GM08714 (cell line): ENCODE data around the gene ESRP2.

Experiments used
- H3K4me3 ChIP-seq: fragments of 200-500 bp; sonication (Bioruptor generic); 2 replicates; pipeline ENCODE4 v1.5.1; 2014; ENCODE audit warnings: mild to moderate bottlenecking, low read length, inconsistent platforms
- ZNF274 ChIP-seq: IDR thresholded peaks from 2 replicates; pipeline ENCODE4 v1.6.1; 2012; ENCODE audit warnings: mild to moderate bottlenecking, low read depth, low read length

The ESRP2 gene

DNA sequence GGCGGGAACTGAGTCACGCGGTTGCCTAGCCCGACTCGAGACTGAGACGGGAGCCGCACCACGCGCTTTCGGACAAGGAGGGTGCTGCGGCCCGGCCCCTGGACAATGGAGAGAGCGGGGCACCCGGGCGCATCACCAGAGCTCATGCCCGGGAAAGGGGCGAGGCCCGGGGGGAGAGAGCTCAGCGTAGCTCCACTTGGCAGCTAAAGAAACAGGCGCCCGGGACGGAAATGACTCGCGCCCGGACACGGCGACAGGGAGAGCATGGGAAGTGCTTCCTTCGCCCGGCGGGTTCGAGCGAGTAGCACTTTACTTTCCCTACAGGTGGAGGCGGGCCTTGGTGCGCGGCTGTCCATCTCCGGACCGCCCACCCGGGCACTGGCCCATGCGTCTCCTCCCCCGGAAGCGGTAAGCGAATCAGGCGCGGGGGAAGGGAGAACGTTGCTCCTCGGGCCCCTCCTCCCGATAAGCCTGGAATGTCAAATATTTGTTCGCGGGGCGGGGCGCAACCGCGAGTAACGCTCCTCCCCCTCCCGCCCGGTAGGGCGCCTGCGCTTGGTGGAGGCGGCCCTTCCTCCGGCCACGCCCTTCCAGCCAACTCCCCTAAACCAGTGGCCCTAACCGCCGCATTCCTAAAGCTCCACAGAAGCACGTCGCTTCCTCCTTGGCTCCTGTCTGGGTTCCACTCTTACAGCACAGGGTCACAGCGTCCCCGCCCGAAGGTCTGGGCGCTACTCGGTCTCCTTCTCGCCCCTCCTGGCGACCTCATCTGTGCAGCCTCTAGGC is 1.5 kb upstream of the ESRP2 start:
- peak overlapping the region; percentile 62; the same call in 1 of the 2 replicates for H3K4me3 ChIP-seq
- no peak for TF ChIP-seq ZNF274

DNA sequence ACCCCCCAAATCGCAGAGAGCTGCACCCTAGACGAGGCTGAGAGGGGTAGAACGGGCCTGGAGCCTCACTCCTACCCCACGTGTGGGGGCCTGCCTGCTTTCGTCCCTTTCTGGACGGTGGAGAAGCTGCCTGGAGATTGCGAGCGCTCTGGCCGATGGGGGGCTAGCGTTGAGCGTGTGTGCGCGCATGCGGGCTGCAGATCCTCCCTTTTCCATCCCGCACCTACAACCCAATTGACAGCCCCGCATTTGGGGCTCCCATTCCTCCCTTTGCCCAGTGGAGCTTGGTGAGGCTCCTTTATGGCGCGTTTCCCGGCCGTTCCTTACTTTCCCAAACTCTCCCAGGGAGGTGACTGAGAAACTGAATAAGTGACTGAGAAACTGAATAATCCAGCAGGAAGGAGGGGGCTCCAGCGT is 907 bp upstream of the ESRP2 start:
- no peak for TF ChIP-seq ZNF274
- H3K4me3 ChIP-seq: peak overlapping the region; percentile 50; the same call in 1 of the 2 replicates

DNA sequence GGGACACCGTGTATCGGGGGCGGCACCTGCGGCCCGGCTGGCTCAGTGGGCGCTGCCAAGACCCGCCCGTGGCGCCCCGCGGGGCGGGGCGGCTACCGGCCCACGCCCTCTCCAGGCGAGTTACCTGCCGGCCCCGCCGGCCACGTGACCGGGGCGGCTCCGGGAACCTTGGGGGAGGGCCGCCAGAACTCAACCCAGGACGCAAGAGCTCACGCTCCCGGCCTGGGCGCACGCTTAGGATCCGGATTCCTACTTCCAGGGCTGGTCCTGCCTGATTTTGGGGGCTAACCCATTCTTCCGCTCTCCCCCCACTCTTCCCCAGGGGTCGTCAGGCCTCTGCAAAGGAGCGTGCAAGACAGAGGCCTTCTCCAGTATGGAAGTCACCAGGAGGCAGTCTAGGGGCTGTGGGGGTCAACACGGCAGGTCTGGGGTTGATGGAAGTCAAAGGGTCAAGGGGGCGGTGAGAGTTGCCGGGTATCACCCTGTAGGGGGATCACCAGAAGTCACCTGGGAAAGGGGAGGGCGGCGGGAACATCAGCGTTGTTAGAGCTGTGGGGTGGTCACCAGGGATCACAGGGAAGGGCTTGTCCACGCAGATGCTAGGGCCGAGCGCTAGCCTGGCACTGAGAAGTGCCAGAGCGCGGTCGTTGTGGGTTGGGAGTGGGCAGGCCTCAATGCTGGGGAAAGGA is 354 bp upstream of the ESRP2 start:
- no peak for TF ChIP-seq ZNF274
- peak overlapping the region; percentile 35; the same call in 1 of the 2 replicates for H3K4me3 ChIP-seq

DNA sequence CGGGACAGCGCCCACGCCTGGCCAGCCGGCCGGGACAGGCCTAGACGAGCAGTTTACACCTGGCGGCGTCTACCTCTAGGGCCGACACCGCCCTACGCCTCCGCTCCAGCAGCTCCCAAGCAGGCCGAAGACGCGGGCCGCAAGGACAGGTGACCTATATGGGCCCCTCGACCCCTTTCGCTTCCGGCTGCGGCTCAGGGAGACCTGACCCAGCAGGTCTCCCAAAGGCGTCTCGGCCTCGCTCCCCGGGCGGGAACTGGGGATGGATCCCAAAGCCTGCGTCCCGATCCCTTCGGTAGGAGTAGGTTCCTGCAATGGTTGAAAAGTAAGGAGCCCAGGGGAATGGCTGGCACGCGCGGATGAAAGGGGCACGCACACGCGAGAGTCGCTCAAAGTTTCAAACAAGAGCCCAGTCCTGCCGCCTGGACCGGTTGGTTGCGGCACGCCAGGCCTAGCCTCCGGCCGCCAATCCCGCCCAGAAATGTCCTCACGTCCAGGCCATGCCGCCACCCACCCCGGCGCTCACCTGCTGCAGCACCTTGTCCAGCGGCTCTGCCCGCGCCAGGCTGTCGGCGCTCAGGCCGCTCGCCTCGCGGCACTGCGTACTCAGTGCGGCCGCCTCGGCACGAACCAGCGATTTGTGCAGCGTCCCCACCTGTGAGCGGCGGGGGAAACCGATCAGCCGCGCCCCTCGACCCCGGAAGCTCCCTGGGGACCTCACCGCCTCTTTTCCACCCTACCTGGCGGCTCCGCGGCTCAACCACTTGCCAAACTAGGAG is 630 bp downstream of the ESRP2 start:
- no peak for TF ChIP-seq ZNF274
- H3K4me3 ChIP-seq: no peak overlapping the region

DNA sequence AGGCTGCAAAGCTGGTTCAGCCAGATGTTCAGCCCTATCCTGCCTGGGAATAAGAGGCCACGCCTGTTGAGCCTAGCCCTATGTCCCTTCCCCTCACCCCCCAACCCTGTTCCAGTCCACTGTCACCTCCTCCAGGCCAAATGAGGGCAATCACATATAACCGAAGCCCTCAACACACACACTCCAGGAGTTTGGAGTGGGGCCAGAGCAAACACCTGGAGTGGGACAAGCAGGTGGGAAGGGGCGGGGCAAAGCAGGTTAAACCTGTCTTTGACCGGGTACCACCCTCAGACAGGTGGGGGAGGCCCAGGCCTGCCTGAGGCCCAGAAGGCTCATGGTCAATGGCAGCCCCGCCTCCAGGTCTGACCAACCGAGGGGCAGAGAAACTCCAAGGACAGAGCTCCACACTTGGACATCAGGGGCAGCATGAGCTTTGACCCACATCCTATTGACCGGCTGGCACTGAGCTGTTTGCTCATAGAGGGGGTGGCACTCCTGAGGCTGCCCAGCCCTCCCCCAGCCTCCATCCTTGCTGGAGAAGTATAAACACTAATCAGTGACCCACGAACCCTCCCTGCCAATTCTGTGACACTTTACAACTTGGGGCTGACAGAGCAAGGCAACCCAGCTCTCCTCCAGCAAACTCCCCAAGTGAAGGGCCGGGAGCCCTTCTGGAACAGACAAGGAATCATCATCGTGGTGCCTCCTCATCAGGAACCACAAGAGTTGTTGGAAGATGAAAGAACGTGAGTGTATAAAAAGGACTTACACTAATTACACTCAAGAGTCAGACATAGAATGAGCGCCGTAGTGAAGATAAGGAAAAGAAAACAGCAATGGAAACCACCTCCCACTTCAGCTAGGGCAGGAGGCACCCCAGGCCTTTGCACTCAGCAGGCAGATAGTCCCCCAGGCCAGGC is 1.5 kb downstream of the ESRP2 start:
- no peak for TF ChIP-seq ZNF274
- H3K4me3 ChIP-seq: no peak overlapping the region

DNA sequence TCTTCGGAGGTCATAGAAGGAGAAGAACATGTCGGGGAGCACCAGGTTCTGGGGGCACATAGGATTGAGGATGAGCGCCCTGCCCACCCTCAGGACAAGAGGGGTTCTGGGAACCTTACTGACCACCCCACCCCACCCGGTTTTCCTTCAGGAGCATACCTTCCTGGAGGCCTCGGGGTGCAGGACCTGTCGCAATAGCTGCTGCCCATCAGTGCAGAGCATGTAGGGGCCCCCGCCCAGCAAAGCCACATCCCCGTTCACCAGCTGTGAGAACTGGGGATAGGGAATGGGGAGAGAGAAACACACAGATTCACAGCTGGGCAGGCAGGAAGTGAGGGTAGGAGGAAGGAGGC is 2.1 kb downstream of the ESRP2 start:
- no peak overlapping the region for H3K4me3 ChIP-seq
- TF ChIP-seq ZNF274: no peak

DNA sequence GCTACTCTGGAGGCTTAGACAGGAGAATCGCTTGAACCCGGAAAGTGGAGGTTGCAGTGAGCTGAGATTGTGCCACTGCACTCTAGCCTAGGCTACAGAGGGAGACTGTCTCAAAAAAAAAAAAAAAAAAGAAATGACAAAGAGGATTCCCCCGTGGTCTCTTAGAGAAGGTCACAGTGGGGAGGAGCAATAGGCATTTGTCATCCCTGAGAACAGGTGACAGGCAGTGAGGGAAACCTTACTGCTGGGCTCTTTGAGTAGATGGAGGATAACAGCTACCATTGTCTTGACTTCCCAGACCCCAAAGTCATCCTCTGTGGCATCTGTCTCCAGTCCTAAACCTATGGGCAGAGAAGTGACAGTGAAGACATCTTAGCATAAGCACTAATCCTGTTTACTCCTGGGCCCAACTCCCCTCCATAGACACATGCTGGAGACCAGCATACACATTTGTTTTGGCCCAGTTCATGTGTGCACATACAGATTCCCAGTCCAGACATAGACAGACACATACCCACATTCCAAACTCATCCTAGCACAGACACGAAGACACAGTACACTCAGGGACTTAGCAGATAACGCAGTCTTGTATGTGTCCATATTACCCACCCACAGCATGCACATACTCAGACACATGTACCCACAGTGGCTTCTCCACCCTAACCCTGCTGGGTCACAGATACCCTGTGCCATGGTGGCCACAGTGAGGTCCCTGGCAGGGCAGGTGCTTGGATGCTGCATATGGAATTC is 2.7 kb downstream of the ESRP2 start:
- H3K4me3 ChIP-seq: no peak overlapping the region
- no peak for TF ChIP-seq ZNF274

DNA sequence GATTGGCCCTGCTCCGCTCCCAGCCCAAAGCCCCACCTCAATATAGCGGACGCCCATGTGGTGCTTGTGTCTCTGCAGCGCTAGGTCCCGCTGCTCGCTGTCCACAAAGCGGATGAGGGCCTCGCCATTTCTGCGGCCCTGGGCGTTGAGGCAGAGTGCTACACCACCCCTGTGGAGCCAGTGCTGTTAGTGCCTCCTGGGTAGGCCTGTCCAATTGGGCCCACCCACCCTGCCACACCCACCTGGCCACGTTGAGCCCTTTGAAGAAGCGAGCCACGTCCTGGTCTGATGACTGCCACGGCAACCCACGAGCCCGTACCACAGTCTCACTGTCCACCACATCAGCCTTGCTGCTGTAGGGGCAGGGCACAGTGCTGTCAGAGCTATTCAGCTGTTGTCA is 3.6 kb downstream of the ESRP2 start:
- H3K4me3 ChIP-seq: no peak overlapping the region
- no peak for TF ChIP-seq ZNF274

DNA sequence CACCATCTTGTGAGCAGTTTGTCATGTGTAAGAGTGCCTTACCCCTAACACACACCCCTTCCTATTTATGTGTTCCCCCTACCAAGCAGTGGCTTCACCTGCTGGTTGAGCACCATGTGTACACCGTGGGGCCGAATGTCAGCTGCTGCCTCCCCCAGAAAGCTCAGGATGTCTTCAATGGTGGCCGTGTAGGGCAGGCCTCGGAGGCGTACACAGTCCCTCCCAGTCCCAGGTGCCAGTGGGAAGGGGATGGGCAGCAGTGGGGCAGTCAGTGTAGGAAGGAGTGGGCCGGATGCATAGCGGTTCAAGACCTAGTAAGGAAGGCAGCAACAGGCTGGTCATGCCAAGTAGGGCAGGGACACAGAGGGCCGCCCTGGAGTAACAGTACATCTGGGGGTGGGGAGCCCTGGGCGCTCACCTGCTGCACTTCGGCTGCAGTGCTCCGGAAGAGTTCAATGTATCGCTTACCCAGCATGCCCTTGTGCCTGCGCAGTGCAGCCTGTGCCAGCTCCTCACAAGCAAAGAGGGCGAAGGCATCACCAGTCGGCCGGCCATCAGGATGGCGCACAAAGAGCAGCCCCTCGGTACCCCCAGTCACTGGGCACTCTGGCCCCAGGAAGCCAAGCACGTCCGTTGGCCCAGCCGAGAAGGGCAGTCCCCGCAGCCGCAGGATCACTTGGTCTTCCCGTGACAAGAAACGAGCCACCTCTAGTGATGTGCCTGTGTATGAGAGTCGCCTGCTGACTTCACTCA is 4.4 kb downstream of the ESRP2 start:
- H3K4me3 ChIP-seq: no peak overlapping the region
- TF ChIP-seq ZNF274: no peak

DNA sequence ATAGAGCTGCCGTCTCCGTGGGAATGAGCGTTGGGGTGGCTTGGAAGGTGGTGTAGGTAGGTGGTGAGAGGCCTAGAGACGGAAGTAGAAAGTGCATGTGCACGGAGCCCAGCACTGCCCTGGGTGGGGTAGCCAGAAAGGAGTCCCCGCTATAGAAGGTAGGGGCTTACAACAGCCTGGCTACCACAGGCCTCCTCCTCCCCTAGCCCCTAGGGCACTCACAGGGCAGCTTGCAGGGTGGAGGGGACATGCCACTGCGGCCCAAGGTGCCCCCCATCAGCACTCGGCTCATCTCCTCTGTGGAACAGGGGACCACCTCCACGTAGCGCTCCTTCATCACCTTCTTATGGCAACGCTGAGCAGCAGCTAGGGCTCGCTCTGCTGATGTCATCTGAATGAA is 5.0 kb downstream of the ESRP2 start:
- H3K4me3 ChIP-seq: no peak overlapping the region
- no peak for TF ChIP-seq ZNF274

DNA sequence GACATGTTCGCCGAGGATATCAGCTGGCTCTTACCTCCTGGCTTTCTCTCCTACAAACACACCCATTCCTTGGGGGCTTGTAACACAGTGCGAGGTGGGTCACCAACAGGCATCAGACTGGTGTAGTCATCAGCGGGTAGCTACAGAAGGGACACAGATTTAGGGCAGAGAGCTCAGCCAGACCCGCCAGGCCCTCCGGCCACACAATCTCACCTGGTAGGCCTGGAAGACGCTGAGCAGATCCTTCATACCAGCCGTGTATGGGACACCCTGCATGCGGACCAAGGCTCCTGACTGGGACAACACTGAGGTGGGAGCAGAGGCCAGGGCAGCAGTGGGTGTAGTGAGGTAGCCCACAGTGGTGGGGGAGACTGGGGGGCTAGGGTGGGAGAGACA is 5.8 kb downstream of the ESRP2 start:
- no peak for TF ChIP-seq ZNF274
- no peak overlapping the region for H3K4me3 ChIP-seq

DNA sequence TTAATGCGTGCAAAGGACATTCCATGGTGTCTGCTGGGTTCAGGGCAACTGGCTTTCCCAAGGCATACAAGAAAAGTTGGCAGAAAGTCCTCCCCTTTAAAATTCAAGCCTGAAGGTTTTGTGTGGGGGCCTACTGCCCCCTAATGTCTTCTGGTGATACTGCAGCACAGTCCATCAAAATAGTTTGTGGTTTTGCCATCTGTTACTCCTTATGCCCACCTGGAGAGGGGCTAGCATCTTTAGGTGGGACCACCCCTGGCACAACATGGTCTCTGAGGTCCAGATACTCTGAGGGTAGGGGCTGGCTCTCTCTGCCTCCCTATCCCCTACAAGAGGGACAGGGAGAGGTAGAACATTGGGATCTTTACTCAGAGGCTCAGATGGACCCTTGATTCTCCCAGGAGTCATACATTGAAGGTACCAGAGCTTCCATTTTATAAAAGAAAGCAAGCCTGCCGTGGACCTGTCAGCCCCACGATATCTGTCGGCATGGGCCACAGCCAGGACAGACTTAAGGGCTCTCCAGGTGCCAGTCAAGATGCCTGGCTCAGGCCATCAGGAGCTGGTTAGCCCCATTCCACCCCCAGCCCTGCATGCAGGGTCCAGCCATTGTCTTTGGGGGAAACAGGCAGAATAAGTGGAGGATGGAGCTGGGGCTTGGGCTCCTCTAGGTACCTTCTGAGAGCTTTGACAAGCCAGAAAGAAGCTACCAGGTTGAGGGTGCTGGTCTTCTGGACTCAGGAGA is 6.3 kb downstream of the ESRP2 start:
- no peak for TF ChIP-seq ZNF274
- no peak overlapping the region for H3K4me3 ChIP-seq

DNA sequence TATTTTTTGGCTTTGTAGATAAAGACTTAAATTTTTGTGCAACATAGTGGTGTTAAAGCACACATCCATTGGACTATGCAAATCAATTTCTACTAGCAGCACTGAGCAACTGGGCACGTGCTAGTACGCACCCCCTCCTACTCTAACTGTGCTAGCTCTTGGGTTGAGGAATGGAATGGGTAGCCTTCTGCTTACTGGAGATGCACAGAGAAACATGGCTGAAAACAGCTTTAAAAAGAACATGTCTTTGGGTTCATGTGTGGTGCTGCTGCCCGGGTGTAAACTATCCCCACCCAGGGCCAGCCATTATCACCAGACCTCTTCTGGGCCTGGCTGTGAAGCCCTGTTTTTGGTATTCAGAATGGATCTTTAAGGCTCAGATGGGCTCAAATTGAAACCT is 7.3 kb downstream of the ESRP2 start:
- TF ChIP-seq ZNF274: no peak
- H3K4me3 ChIP-seq: no peak overlapping the region
